Measurements from ENCODE around the gene PGS1.

- TF ChIP-seq POLR2A (IDR thresholded peaks at IDR 0.05) (no peak), CTCF (IDR thresholded peaks at IDR 0.05) (no peak), EP300 (IDR thresholded peaks at IDR 0.05) (no peak), POLR2AphosphoS5 (IDR thresholded peaks at IDR 0.05) (no peak)
These were observed 51.2 kb downstream of the PGS1 start for GRCh38 chr17:78429618-78429995.
